GM19324 (cell line): ENCODE measurements around the gene CDK6.

Experiments used
- ATAC-seq: cut with Tn5 transposase; IDR thresholded peaks from one replicate; pipeline ENCODE4 v1.9.1; 2021; ENCODE audit warnings: mild to moderate bottlenecking, moderate library complexity; ENCODE audit not compliant: unreplicated experiment, low FRiP score

The CDK6 gene

DNA sequence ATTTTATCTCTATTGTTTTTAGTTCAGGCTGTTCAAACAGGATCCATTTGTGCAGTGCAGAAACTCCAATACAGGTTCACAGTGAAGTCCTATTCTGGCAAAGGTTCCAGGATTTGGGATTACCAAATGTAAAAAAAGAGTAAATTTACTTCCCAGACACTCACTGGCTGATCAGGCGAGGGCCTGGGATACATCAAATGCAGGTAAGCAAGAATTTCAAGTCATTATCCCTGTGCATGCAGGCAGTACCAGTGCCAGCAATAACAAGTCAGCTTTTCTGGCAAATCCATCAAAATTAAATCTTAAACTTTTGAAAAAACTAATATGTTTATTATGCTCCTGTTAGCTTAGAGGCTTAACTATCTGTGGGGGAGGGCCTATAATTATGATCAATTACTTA lies 6.3 kb downstream of the CDK6 start:
- ATAC-seq: no peak

DNA sequence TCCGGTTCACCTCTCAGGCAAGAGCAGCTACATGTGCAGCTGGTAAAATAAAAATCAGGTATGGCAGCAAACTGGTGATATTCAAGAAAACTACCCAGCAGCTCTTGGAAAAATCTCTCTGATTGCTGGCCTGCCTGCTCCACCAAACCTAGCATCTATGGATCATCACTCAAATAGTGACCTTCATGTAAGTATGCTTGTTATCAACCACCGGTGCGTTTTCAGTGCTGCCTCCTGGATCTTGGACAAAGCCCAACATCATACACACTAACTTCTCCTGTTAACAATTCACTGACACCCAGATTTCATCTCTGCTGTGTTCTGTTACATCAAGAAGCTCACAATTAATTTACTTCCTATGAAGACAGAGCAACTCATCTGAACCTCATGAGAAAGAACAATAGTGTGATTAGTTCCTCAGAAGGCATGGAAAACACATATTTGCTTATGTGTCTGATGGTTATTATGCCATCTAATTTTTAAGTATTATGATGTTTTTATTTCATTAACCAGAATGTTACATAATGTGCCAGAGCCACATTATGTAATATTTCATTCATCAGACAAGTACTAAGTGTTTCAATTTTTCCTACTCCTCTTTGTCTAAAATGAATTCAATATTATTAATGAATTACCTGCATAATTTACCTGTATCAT lies 8.8 kb downstream of the CDK6 start:
- ATAC-seq: no peak

DNA sequence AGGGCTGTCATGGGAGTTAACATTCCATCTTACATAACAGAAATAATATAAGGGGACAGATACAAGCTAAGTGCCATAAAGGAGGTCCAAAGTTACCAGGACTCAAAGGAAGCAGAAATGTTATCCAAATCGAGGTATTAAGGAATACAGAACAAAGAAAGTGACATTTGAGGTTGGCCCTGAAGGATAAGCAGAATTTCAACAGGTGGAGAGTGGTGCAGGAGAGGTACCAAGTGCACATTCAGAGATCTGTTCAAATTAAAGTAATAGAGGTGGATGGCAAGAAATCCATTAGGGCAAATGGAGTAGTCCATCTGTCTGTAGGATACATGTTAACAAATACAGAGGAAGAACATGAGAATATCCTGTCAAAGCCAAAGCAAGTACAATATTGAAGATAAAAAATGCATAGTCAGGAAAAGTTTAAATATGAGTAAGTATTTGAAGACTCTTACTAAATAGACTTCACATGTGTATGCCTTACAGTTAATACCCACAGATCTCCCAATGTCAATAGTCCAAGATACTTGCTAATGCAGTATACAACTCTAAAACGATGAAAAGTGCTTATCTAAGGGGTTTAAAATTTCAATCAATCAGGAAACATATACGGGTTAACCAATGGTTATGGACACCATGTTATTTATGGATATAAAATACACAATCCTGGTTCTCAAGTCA lies 10.0 kb downstream of the CDK6 start:
- no peak for ATAC-seq

DNA sequence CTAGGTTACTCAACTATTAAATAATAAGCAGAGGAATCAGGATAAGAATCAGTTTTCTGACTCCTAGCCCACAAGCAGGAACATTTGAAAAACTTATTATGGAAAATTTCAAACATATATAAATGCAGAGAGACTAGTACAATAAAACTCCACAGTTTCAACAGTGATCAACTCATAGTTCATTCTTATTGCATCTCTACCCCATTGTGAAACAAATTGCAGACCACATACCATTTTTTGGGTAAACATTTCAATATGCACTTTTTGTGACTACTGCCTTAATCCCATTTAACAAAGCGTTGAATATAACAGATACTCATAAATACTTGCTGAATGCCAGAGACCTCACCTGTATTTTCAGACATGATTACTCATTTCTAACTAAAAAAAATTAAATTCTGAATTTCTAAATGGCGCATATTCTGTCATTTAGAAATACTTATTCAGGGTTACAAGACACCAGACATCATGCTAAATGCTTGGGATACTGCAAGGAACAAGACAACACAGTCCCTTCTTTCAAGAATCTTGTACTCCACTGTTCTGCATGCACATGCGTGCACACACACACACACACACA lies 11.4 kb downstream of the CDK6 start:
- no peak for ATAC-seq

DNA sequence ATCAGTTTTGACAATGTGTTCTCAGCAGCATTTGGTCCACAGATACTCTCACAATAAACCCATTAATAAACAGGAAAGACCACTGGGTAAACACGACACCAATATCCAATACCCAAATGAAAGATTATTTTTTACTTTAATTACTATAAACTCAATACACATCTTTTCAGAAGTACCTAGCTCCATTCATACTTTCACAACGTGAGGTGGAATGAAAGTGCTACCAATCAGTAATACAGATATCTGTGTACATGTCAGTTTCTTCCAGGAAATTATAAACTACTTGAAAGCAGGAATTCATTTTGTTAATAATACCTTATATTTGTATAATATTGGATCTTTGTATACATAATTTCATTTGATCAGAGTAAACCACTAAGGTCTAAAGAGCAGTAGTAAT lies 11.9 kb downstream of the CDK6 start:
- no peak for ATAC-seq

DNA sequence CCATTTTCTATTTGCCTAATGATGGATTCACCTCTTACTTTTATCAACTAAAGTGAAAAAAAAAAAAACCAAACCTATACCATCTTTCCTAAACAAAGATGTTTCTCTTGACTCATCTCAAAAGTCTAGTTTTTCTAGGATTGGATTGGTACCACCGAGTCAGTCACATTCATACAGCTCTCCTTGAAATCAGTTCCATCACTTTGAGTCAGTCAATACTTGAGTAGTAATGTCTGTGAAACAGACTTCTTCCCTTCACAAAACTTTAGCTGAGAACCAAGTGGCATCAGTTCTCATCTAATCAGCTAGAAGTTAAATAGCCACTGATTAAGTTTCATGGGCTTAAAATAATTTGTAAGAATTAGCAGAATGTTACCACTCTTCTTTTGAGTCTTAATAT lies 13.3 kb downstream of the CDK6 start:
- no peak for ATAC-seq

DNA sequence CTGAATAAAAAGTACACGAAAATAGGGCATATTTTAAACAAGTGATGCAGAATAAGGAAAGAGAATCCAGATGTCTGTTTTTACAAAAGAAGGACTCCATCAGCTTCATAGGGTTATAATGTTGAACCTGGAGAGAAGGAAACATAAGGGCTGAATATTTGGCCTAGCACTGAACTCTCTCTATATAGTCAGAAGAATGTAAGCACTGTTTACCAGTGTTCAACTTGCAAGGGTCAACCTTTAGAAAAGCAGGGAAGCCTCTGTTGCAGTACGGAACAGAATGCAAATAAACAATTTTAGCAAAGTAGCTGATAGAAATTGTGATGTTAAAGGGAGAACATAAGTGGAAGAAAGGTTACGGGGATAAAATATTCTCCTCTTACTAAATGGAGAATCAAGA lies 16.2 kb downstream of the CDK6 start:
- no peak for ATAC-seq

DNA sequence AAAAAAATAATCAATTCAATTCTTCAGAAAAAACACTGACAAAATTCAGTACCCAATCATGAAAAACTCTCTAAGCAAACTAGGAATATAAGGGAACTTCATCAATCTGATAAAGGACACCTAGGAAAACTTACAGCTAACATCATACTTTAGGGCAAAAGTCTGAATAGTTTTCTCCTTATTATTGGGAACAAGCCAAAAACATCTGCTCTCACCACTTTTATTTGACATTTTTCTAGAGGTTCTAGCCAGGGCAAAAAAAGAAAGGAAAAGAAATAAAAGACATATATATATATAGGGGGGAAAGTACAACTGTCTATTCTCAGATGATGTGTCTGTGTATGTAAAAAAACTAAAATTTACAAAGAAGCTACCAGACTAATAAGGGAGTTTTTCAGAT lies 19.0 kb downstream of the CDK6 start:
- ATAC-seq: no peak

DNA sequence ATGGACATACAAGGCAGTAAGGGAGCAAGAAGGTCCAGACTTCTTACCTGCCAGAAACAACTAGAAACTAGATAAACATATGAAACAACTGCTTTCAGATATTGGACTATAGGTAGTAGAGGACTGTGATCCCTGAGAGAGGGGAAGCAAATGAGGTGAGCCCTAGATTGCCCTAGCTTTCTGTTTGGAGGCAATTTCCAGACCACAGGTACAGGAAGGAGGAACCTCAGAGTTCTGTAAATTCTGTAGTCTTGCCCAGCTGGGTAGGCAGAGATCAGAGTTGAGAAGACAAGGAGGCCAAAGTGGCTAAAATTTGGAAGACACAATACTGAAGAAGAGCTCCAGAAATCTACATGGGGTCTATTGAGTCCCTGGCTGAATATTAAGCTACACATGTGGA lies 21.0 kb downstream of the CDK6 start:
- ATAC-seq: peak; percentile 48

DNA sequence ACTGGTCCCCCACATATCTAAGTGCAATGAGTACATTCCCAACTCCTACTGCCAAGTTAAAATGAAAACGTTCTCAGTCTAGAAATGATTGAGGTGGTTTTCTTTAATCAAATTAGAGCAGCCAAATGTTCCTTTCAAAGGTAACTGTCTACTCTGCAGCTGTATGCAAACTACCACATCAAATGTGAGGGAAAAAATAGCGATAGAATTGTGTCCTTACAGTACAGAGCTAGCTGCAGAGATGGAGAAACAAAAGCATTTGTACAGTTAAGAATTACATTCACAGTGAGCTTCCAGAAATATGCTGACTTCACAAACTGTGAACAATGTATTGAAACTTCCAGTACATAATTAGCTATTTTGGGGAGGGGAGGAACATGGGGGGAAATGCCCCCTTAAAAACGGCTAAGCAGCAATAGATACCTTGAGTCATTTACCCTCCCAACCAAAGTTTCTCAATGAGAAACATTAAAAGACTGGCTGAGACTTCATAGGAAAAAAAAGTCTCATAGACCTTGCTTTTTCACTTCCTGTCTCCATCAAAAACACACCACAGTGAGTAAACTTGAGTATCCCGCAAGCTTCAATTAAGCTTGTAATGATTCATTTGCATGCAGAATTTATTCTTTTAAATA lies 22.9 kb downstream of the CDK6 start:
- ATAC-seq: peak; percentile 56

DNA sequence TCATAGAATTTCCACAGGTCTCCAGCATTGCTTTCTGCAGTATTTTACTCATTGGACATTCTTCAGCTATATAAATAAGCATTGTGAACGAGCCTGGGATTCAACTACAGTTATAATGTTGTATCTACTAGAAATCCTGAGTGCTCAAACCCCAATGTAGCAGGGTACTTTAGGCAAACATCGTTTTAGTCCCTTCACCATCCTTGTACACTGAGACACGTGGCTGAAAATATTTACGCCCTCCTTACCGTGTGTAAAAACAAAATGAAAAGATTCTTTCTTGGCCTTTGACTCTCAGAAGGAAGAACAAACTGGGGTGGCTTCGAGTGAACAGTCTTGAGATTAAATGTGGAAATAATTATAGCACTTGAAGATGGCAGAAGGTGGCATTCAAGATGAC lies 25.2 kb downstream of the CDK6 start:
- no peak for ATAC-seq

DNA sequence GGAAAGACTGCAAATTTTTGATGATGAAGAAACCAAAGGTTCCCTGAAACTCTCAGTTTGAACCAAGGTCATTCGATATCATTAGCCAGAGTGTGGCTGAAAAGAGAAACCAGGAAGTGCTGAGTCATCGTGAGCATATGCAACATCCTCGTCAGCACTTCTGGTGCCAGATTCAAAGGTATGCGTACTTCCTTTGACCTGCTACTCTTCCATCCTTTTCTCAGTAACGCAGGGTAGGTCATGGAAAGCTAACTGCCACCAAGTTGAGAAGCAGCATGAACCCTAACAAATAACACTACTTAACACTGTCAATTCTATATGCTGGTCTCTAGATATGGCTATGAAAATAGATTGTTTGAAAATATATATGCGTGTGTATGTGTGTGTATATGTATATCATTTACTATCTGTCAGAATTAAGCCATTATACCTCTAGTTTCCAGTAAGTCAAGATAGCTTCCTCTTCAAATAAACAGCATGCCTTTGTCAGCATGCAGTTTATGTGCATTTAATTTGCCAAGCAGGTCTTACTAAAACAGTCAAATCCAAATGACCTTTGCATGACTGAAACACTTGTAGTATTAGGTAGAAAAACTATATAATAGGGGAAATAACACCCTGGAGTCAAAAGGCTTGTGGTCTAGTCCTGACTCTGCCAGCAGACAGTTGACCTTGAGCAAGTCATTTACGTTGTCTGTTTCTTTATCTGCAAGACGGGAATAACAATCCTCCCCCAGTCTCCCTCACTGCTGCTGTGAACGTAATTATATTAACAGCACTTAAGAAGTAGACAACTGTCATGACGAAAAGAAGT lies 26.4 kb downstream of the CDK6 start:
- peak; percentile 85 for ATAC-seq

DNA sequence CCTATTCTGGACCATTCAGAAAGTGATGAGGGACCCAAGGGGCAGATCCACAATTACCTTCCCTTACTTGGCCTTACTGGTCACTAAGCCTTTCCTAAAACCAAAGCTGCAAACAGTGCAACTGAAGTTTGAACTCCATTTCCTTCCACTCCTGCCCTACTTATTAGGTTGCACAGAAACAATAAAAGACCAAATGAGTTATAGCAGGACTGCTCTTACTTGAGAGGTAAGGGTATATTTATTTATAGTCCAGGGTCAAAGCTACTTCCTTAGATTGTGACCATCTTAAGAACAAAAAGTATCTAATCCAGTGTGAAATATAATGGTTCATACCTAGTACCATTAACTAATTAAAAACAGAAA lies 27.0 kb downstream of the CDK6 start:
- peak; percentile 19 for ATAC-seq

DNA sequence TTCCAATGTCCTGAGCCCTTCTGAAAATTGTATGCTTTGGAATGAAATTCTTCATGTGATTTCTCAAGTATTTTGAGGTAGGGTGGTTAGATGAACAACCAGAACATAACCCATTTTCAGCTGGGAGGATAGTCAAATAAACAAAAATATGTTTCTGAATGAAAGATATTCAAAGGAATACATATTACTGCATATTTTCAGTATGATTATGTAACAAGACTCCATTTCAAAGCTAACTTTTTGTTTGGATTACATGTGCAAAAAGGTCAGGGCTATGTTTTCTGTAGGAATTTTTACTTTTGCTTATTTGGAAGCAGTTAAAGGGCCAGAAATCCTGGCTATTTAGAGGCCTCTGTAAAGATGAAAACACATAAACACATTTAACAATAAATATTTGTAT lies 27.7 kb downstream of the CDK6 start:
- no peak for ATAC-seq

DNA sequence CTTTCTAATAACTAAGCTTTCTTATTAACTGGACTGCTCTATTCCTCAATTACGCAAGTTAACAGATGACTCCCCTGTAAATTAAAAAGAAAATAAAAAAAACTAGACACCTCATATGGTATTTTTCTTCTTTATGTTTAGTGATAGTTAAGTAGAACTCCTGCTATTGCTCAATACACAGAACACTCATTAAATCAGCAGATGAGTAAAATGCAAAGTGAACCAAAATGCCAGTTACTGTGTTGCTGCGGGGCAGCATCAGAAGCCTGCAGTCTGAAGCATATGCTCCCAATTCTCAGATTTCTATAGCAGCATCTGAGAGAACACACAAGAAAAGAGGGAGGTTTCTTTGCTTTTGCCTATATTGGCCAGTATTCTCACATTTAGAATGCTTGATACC lies 28.4 kb downstream of the CDK6 start:
- ATAC-seq: no peak

DNA sequence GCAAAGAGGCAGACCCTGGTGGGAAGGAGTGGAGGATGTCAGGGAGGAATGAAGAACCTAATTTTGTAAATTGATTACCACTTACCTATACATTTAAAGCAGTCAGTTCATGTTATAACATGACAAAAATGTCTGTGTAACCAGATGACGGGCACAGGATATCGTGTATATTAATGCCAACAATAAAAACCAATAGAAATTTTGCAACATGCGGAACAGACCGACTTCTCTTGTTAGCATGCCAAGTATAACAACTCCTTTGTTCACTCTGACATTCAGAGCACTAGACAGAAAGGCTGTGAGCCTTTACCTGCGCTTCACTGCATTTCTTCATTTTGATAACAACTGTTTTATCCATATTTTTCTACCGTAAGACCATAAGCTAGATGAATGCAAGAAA lies 29.9 kb downstream of the CDK6 start:
- ATAC-seq: no peak

DNA sequence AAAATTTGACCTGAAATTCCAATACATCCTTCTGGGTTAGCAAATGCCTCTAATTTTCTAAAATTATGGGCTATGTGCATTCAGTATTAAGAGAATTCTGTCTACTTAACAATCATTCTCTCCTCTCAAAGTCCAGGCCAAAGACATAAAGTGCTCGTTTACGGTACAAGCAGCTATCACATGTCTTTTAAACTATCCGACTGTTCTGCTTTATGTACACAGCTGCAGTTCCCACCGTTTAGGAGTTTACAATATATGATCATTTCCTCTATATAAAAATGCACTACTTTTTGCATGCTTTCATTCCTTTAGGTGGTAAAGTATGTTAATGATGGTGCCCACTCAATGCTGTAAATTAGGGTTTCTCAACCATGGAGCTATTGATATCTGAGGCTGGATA lies 34.0 kb downstream of the CDK6 start:
- no peak for ATAC-seq

DNA sequence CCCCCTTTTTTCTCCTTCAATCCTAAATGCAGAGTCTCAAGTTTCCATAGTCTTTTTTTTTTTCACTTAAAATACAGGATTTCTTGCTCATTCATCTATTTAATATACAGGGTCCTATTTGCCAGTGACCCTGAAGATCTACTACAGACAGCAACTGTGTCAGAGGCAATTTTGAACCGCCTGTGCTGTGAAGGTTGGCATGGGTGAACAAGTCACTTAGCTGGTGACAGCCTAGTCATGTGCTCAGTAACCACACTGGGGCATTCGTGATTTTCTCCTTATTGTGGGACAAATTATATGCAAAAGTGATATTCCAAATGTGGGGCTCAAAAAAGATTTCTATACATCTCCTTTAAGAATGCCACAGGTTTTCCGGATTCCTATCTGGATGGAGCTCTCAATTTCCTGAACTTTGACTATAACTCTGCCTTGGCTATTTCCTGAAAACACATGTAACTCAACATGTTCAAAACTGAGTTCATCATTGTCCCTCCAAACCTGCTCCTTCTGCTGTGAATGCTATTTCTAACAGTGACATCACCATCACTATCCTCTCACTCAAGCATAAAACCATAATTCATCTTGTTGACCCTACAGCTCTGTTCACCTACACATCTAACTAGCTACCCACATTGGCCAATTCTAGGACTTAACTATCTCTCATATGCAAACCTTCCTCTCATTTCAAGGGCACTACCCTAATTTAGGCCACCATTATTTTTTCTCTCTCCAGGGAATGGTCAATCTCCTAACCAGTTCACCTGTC lies 36.7 kb downstream of the CDK6 start:
- no peak for ATAC-seq

DNA sequence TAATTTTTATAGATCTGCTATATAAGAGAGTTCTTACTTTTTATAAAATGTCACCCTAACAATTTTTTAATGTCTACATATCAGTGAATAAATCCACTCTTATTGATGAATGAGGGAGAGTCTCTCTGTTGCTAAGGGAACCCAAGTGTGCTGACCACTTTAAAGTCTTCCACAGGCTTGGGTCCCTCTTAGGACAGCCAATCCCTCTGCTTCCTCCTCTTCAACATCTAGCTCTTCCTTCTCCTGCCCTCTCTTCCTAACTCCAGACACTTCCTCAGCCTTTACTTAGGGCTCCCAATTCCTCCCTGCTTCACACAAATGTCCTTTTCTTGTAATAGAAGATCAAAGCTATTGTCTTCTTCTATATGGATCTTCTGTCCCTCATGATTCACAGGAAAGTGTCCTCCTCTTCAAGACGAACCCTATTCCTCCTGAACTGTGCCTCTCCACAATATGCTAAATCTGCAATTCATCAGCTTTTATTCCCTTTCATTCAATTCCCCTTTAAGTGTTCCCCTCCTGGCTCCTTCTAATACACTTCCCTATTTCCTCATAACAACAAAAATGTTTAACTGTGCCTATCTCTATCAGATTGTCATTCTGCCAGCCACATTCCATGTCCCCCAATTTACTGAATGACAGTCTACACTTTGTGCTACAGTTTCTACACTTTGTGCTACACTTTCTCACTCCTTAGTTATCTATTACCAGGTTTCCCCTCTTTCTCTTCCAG lies 37.7 kb downstream of the CDK6 start:
- no peak for ATAC-seq

DNA sequence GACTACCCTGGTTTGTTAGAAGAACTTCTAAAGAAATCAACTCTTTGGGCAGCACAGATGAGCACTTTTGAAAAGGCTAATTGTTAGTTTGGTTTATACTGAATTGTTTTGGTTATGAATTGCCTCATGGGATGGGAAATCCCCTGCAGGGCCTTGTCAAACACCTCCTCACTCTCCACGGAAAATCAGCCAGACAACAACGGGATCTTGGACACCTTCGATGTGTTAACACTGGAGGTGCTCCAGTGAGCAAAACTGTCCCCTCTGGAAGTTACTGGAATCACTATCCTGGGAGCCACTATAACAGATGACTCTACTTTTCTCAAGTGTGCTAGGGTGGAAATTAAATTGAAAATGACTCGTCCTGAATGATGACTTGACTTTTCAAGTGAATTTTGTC lies 38.7 kb downstream of the CDK6 start:
- ATAC-seq: no peak
